Esophagus muscularis mucosa (tissue), 3 donors: ENCODE data around the gene LAMTOR2.

Source experiments
- CTCF ChIP-seq, 3 experiments: fragments of 200-600 bp in 2 of 3; fragments of 450-650 bp in 1 of 3; sonication (generic) in 2 of 3; IDR thresholded peaks; one replicate each; pipeline ENCODE4 v1.5.1; 2017 to 2019; ENCODE audit warnings: antibody characterized with exemption in 3 of 3, mild to moderate bottlenecking in 2 of 3, moderate library complexity in 1 of 3
- POLR2A ChIP-seq: fragments of 450-650 bp; IDR thresholded peaks from one replicate; pipeline ENCODE4 v1.6.1; 2017; ENCODE audit warnings: antibody characterized with exemption, moderate library complexity, mild to moderate bottlenecking, low read depth
- POLR2AphosphoS5 ChIP-seq, 2 donors: sonication (generic); formaldehyde crosslinking; IDR thresholded peaks; one replicate each; pipeline ENCODE4 v1.6.1; 2017; ENCODE audit warnings: antibody characterized with exemption in 2 of 2

GRCh38 chr1:156014829-156015228, 39.8 kb upstream of the LAMTOR2 start:
- TF ChIP-seq CTCF (IDR thresholded peaks at IDR 0.05) (no peak), POLR2AphosphoS5 (IDR thresholded peaks at IDR 0.05) (no peak), POLR2A (no peak)
